NCI-H345 (cell line): Measurements from ENCODE around the gene UTF1.

Source experiments
- DNase-seq: peaks from one replicate; lab custom pipeline; 2025; lab: John Stamatoyannopoulos, UW

The UTF1 gene

DNA sequence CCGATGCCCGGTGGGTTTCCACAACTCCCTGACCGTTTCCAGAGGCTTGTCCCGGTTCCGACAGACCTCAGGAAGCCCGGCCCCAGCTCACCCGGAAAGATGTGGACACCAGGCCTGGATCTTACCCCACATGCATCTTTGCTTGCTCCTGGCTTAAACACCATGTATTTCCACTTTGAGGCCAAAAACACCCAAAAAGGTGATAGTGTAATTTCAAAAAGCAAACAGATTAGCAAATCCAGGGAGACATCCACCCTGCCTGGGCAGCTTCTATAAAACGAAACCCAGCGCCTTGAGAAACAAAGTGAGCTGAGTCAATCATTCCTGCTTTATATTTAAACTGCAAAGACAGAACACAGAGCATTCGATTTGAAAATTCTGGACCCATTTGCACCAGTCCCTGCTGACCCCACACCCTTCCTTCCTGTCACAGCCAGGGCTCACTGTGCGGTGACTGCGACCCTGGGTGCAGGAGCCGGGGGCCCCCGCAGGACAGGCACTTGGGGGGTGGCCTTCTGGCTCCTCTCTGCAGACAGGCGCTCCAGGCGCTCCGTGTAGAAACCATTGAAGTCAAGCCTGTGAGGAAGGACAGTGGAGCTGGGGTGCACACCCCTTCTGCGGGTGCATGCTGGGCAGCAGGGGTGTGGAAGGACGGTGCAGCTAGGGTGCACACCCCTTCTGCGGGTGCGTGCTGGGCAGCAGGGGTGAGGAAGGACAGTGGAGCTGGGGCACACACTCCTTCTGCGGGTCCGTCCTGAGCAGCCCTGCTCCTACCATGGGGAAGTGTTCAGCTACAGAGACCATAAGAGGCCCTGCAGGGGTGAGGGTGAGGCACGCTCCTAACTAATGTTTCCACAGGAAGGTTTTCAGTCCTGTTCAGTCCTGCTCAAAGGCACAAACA is 49.6 kb downstream of the UTF1 start:
- DNase-seq = no peak

- no peak for DNase-seq
Observed at GRCh38 chr10:133280391-133281059, 50.5 kb downstream of the UTF1 start.

GRCh38 chr10:133281084-133281483 is 51.1 kb downstream of the UTF1 start:
- no peak for DNase-seq
